Caco-2 (cell line): ENCODE measurements around the gene TTC39B. TPM values are rescaled to one million over a fixed set of nuclear protein-coding genes. Genes with fewer than 3 reads are reported as not detected.

Experiments
- BruUV-seq: library from RNA; stranded (reverse); fragments of 400-500 nt; replicated peaks from 2 replicates; lab custom pipeline; 2021; lab: Mats Ljungman, UMichigan
- CTCF ChIA-PET: fragments of 300-600 bp; sonication (Branson Sonifier 250); formaldehyde crosslinking; loops from one replicate; lab custom pipeline; 2022; ENCODE audit warnings: antibody characterized with exemption; lab: Charles Lee
- POLR2A ChIA-PET: fragments of 300-600 bp; sonication (Branson Sonifier 250); formaldehyde crosslinking; loops from one replicate; lab custom pipeline; 2022; ENCODE audit warnings: antibody characterized with exemption; lab: Charles Lee
- DNase-seq, 2 experiments: peaks; one replicate each; pipeline versions ENCODE4 v3.0.0 to v3.0.0-alpha.2; 2020 to 2022
- H3K27me3 ChIP-seq: replicated peaks from 2 replicates; pipeline ENCODE4 v1.6.0; 2011; ENCODE audit warnings: low read length; ENCODE audit not compliant: control insufficient read depth, insufficient read depth
- H3K36me3 ChIP-seq: 2 replicates; pipeline ENCODE4 v1.5.1; 2011; ENCODE audit warnings: low read length; ENCODE audit not compliant: control insufficient read depth, insufficient read depth
- H3K4me1 ChIP-seq: fragments of 250-450 bp; sonication (Bioruptor Pico); 2 replicates; pipeline ENCODE4 v1.5.1; 2020; ENCODE audit warnings: mild to moderate bottlenecking
- H3K4me3 ChIP-seq: 2 replicates; pipeline ENCODE4 v1.5.1; 2011; ENCODE audit warnings: low read depth, mild to moderate bottlenecking, control low read depth, low read length
- H3K9me3 ChIP-seq: fragments of 250-450 bp; sonication (Bioruptor Pico); 2 replicates; pipeline ENCODE4 v1.5.1; 2020; ENCODE audit warnings: mild to moderate bottlenecking, moderate library complexity
- H3K27ac Mint-ChIP-seq: one replicate; pipeline ENCODE4 v1.8.0; 2022; ENCODE audit warnings: mixed read lengths; ENCODE audit not compliant: unreplicated experiment
- H3K27me3 Mint-ChIP-seq: one replicate; pipeline ENCODE4 v1.8.0; 2022; ENCODE audit warnings: mixed read lengths; ENCODE audit not compliant: insufficient read depth, unreplicated experiment
- H3K36me3 Mint-ChIP-seq: one replicate; pipeline ENCODE4 v1.8.0; 2022; ENCODE audit warnings: mild to moderate bottlenecking, mixed read lengths; ENCODE audit not compliant: insufficient read depth, unreplicated experiment
- H3K4me1 Mint-ChIP-seq: one replicate; pipeline ENCODE4 v1.8.0; 2022; ENCODE audit warnings: low read depth, mixed read lengths; ENCODE audit not compliant: unreplicated experiment
- H3K4me3 Mint-ChIP-seq: one replicate; pipeline ENCODE4 v1.8.0; 2022; ENCODE audit warnings: mild to moderate bottlenecking, moderate library complexity, mixed read lengths; ENCODE audit not compliant: unreplicated experiment
- H3K9me3 Mint-ChIP-seq: one replicate; pipeline ENCODE4 v1.8.0; 2022; ENCODE audit warnings: mixed read lengths; ENCODE audit not compliant: unreplicated experiment
- CTCF ChIP-seq, 2 experiments: fragments of 200-600 bp in 1 of 2; IDR thresholded peaks; 1 replicate in 1 of 2; 2 replicates in 1 of 2; pipeline versions ENCODE4 v1.5.1 to v1.8.0; 2011 to 2022; ENCODE audit warnings: antibody characterized with exemption in 1 of 2, control low read depth in 1 of 2, inconsistent platforms in 1 of 2, low read depth in 1 of 2, low read length in 1 of 2, mild to moderate bottlenecking in 1 of 2, moderate library complexity in 1 of 2; ENCODE audit not compliant: insufficient read depth in 1 of 2, severe bottlenecking in 1 of 2, unreplicated experiment in 1 of 2
- intact Hi-C: fragments of 100-400 bp; cut with micrococcal nuclease; formaldehyde crosslinking; loops from one replicate; pipeline ENCODE4 v1.10.0; 2022; ENCODE audit not compliant: unreplicated experiment
- total RNA-seq: library from RNA; stranded (reverse); gene quantifications from 2 replicates; pipeline ENCODE4 v1.2.3, GENCODE V29; 2022

The TTC39B gene
- total RNA-seq, 1 experiment from 2014 or later = 6.9 TPM

- H3K27me3 ChIP-seq = no peaks in the 10 kb centered on the region
- H3K9me3 Mint-ChIP-seq = no peaks in the 10 kb centered on the region
- POLR2A ChIA-PET = no interaction called here
- no peaks in the 10 kb centered on the region for H3K36me3 Mint-ChIP-seq
- CTCF ChIA-PET = no interaction called here
- no peak overlapping the region for H3K4me3 ChIP-seq
- no peak for DNase-seq
- H3K27me3 Mint-ChIP-seq = peaks cover 9% of the 10 kb centered on the region
- no peaks in the 10 kb centered on the region for H3K9me3 ChIP-seq
- no peaks in the 10 kb centered on the region for H3K36me3 ChIP-seq
- no TSS peak for BruUV-seq
- intact Hi-C loops = no loop called here
- no peak overlapping the region for H3K27ac Mint-ChIP-seq
- no peaks in the 10 kb centered on the region for H3K4me1 Mint-ChIP-seq
- TF ChIP-seq CTCF (IDR thresholded peaks at IDR 0.05; ENCODE audit: insufficient read depth in 1 of 2, low read depth in 1 of 2, low read length in 1 of 2, severe bottlenecking in 1 of 2, unreplicated experiment in 1 of 2) = no peak
- no peak overlapping the region for H3K4me3 Mint-ChIP-seq
- no peaks in the 10 kb centered on the region for H3K4me1 ChIP-seq
Observed at GRCh38 chr9:15127831-15128230, 179.2 kb downstream of the TTC39B start.

- CTCF ChIA-PET = no interaction called here
- Mint-ChIP-seq H3K36me3 (no peaks in the 10 kb centered on the region), H3K4me3 (no peak overlapping the region), H3K9me3 (no peaks in the 10 kb centered on the region), H3K27me3 (peaks cover 9% of the 10 kb centered on the region), H3K27ac (no peak overlapping the region), H3K4me1 (peaks cover 4% of the 10 kb centered on the region)
- no peak for DNase-seq
- Histone ChIP-seq H3K9me3 (no peaks in the 10 kb centered on the region), H3K4me1 (no peaks in the 10 kb centered on the region), H3K36me3 (no peaks in the 10 kb centered on the region), H3K27me3 (no peaks in the 10 kb centered on the region), H3K4me3 (no peak overlapping the region)
- POLR2A ChIA-PET = no interaction called here
- no TSS peak for BruUV-seq
- no peak for TF ChIP-seq CTCF (IDR thresholded peaks at IDR 0.05; ENCODE audit: insufficient read depth in 1 of 2, low read depth in 1 of 2, low read length in 1 of 2, severe bottlenecking in 1 of 2, unreplicated experiment in 1 of 2)
- intact Hi-C loops = no loop called here
Observed at GRCh38 chr9:15121630-15122029, 185.4 kb downstream of the TTC39B start.

DNA sequence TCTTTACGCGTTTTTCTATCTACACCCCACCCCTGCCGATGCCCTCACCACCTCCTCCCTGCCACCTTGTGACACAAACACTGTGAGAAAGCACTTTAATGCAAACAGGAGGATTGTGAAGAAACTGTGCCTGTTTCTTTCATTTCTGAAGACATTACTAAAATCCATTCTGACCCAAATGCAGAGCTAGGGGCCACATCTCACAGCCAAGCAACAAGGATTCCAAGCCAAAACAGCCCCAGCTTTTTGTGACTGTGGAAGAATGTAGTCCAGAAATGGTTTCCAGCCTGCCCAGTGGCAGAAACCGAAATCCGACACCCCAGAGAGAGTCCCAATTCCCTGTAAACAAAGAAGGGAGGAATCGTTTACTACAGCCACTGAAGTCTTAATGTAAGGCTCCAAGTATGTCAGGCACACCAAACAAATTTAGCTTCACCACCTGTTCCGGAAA, 190.9 kb downstream of the TTC39B start:
- Mint-ChIP-seq H3K36me3 (no peaks in the 10 kb centered on the region), H3K4me1 (peaks cover 8% of the 10 kb centered on the region), H3K4me3 (no peak overlapping the region), H3K27me3 (peaks cover 6% of the 10 kb centered on the region), H3K9me3 (no peaks in the 10 kb centered on the region), H3K27ac (no peak overlapping the region)
- DNase-seq = no peak
- Histone ChIP-seq H3K9me3 (no peaks in the 10 kb centered on the region), H3K4me3 (no peak overlapping the region), H3K36me3 (no peaks in the 10 kb centered on the region), H3K27me3 (no peaks in the 10 kb centered on the region), H3K4me1 (no peaks in the 10 kb centered on the region)
- POLR2A ChIA-PET = no interaction called here
- TF ChIP-seq CTCF (IDR thresholded peaks at IDR 0.05; ENCODE audit: insufficient read depth in 1 of 2, low read depth in 1 of 2, low read length in 1 of 2, severe bottlenecking in 1 of 2, unreplicated experiment in 1 of 2) = no peak
- no TSS peak for BruUV-seq
- intact Hi-C loops = no loop called here
- CTCF ChIA-PET = interaction anchor here (2.1 kb wide), 1 partner anchor 19 kb away, joined by 4 read pairs; no protein-coding TSS in a partner anchor
